ENCODE data around the gene EFR3B.

The EFR3B gene

DNA sequence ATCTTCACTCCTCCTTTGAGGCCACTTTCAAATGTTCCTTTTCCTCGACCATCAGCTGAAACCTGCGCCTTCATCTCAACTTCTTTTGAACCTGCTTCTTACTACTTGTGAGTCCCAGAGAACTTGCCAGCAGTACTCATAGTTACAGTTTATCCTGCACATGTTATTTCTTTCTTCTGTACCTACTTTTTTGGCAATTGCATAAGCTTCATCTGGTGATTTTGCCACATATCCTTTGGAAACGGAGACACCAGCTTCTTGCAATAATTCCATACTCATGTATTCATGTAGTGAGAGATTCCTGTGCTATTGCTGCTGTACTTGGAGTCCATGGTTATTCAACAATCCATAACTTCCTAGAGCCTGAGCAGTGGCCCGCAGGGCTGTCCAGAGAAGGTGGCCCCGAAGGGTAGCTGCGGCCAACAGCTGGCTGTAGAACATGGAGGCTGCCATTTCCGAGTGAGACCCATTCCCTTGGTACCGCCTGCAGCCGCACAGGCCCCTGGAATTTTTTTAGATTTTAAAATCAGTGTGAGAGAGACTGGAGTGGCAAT is 39.4 kb downstream of the EFR3B start:
- ChIA-PET POLR2A (interaction anchor here (0.6 kb wide), 1 partner anchor 638 kb away, joined by 4 read pairs; no protein-coding TSS in a partner anchor), CTCF (interaction anchor here (1.2 kb wide), 1 partner anchor 20 kb away, joined by 3 read pairs; no protein-coding TSS in a partner anchor)
- no peak for TF ChIP-seq CTCF (IDR thresholded peaks at IDR 0.05; ENCODE audit: control extremely low read depth, extremely low read depth, low read depth, missing control alignments)
- DNase-seq (ENCODE audit: extremely low spot score), result no peak

- TF ChIP-seq CTCF (IDR thresholded peaks at IDR 0.05; ENCODE audit: control extremely low read depth, extremely low read depth, low read depth, missing control alignments), result no peak
- no peak for DNase-seq (ENCODE audit: extremely low spot score)
- POLR2A ChIA-PET, result interaction anchor here (0.6 kb wide), 1 partner anchor 638 kb away, joined by 4 read pairs; no protein-coding TSS in a partner anchor
- CTCF ChIA-PET, result interaction anchor here (1.1 to 1.6 kb wide), 3 partner anchors 9 to 107 kb away, joined by 3 to 6 read pairs (median 6); no protein-coding TSS in a partner anchor
These were observed 40.2 kb downstream of the EFR3B start for GRCh38 chr2:25082002-25082622.

GRCh38 chr2:25085761-25086560 is 44.1 kb downstream of the EFR3B start:
- CTCF ChIA-PET, result no interaction called here
- no peak for DNase-seq (ENCODE audit: extremely low spot score)
- TF ChIP-seq CTCF (IDR thresholded peaks at IDR 0.05; ENCODE audit: control extremely low read depth, extremely low read depth, low read depth, missing control alignments), result no peak
- POLR2A ChIA-PET, result no interaction called here

DNA sequence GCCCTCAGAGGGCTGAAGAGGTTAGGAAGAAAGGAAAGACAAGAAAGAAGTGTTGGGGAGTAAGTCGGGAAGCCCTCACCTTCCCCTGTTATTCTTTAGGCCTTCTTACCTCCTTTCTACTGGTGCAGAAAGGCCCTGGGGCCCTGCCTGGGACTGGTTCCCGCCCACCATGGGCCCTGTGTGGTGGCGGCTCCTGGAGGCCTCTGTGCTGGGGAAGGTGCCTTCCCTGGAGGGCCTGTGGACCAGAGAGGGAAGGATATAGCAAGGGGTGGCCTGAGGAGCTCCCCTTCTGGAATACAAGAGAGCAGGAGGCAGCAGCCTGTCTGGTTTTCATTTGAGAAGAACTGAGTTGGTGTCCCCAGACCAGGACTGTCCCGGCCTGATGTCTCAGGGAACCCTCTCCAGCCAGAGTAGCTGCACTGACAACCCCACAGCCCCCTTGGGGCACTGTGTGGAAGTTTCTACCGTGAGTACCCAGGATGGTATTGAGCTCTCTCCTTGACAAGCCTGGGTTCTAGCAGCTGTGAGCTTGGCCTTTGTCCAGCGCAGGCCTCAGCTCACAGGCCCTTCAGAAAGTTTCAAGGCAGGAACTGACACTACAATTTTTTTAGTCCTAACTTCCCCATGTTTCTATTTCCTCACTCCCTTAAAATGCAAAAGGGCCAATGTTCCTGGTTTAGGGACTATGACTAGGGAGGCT is 47.1 kb downstream of the EFR3B start:
- ChIA-PET POLR2A (no interaction called here), CTCF (interaction anchor here (2.5 kb wide), 1 partner anchor 113 kb away, joined by 6 read pairs; no protein-coding TSS in a partner anchor)
- no peak for DNase-seq (ENCODE audit: extremely low spot score)
- TF ChIP-seq CTCF (IDR thresholded peaks at IDR 0.05; ENCODE audit: control extremely low read depth, extremely low read depth, low read depth, missing control alignments), result no peak

DNA sequence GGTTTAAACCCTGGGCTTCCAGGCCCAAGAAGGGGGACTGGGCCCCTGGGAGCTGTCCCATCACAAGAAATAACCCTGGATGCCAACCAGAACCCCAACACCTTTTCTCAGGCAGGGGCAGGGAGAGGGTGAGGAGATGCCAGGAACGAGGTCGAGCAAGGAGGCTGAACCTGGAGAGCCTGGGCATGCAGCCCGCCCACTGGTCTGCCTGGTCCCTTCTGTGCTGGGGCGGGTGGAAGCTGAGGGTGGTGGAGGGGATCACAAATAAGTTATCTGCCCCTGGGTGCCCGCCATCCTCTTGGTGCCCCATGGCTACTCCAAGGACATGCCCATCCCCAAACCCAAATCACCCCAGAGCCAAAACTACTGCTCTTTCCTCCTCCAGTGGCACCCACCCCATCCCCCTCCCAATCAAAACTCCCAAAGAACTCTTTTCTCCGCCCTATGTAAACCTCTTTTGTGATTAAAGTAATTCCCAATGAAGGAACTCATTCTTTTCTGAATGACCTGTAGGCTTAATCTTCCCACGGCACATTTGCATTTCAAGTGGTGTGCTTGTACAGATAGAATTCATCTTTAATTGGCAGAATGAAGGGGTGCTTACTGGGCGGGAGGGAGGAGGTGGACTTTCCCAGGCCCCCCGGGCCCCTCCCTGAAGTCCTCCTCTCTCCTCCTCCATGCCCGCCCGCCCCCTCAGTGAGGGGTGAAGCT is 47.9 kb downstream of the EFR3B start:
- ChIA-PET CTCF (interaction anchor here (2.5 kb wide), 1 partner anchor 114 kb away, joined by 6 read pairs; no protein-coding TSS in a partner anchor), POLR2A (no interaction called here)
- no peak for TF ChIP-seq CTCF (IDR thresholded peaks at IDR 0.05; ENCODE audit: control extremely low read depth, extremely low read depth, low read depth, missing control alignments)
- DNase-seq (ENCODE audit: extremely low spot score), result no peak

Data from GM10248 (cell line).